Activated naive CD4-positive, alpha-beta T cell treated with anti-CD3 and anti-CD28 coated beads for 36 hours (primary cell): Measurements from ENCODE around the gene PLD3. TPM values are rescaled to one million over a fixed set of nuclear protein-coding genes. Genes with fewer than 3 reads are reported as not detected.
"Not testable (repeated sequence)": the region's sequence is repeated elsewhere in the genome, so short reads cannot be mapped to it uniquely, and the experiment has no call there.

ENCODE experiments used
- CTCF ChIA-PET: fragments of 350-600 bp; sonication (Branson Sonifier 250); formaldehyde crosslinking; loops from one replicate; lab custom pipeline; 2021; ENCODE audit warnings: antibody characterized with exemption; lab: Charles Lee
- DNase-seq: peaks from one replicate; pipeline ENCODE4 v3.0.0-alpha.2; 2020
- H3K27ac Mint-ChIP-seq: one replicate; pipeline ENCODE4 v1.8.0; 2021; ENCODE audit warnings: mild to moderate bottlenecking, mixed read lengths
- H3K27me3 Mint-ChIP-seq: one replicate; pipeline ENCODE4 v1.8.0; 2021; ENCODE audit warnings: low read depth, mixed read lengths
- H3K36me3 Mint-ChIP-seq: one replicate; pipeline ENCODE4 v1.8.0; 2021; ENCODE audit warnings: low read depth, mixed read lengths
- H3K4me1 Mint-ChIP-seq: one replicate; pipeline ENCODE4 v1.8.0; 2021; ENCODE audit warnings: low read depth, mixed read lengths
- H3K4me3 Mint-ChIP-seq: one replicate; pipeline ENCODE4 v1.8.0; 2021; ENCODE audit warnings: mild to moderate bottlenecking, moderate library complexity, mixed read lengths
- H3K9me3 Mint-ChIP-seq: one replicate; pipeline ENCODE4 v1.8.0; 2021; ENCODE audit warnings: mixed read lengths
- intact Hi-C: fragments of 100-400 bp; cut with micrococcal nuclease; formaldehyde crosslinking; loops from one replicate; pipeline ENCODE4 v1.15.1; 2023
- total RNA-seq, 2 experiments: library from RNA; stranded (reverse); gene quantifications; one replicate each; pipeline ENCODE4 v1.2.3, GENCODE V29; 2021

Gene PLD3
- total RNA-seq, 2 experiments from 2014 or later = 57.6 to 58.2 TPM

GRCh38 chr19:40396886-40397567 is 48.5 kb downstream of the PLD3 start:
- no peaks in the 10 kb centered on the region for H3K9me3 Mint-ChIP-seq
- intact Hi-C loops = no loop called here
- CTCF ChIA-PET = interaction anchor here (0.6 to 1.2 kb wide), 3 partner anchors 92 to 238 kb away, joined by 3 read pairs; no protein-coding TSS in a partner anchor

GRCh38 chr19:40397568-40397906 is 49.0 kb downstream of the PLD3 start:
- no peak overlapping the region for H3K4me3 Mint-ChIP-seq
- H3K27ac Mint-ChIP-seq = no peak overlapping the region
- H3K36me3 Mint-ChIP-seq = no peaks in the 10 kb centered on the region
- no peaks in the 10 kb centered on the region for H3K9me3 Mint-ChIP-seq
- CTCF ChIA-PET = no interaction called here
- no peak for DNase-seq
- H3K4me1 Mint-ChIP-seq = peaks cover 10% of the 10 kb centered on the region
- intact Hi-C loops = no loop called here
- H3K27me3 Mint-ChIP-seq = no peaks in the 10 kb centered on the region

More at GRCh38 chr19:40396886-40397567, 48.5 kb downstream of the PLD3 start:
- H3K36me3 Mint-ChIP-seq = no peaks in the 10 kb centered on the region
- no peak overlapping the region for H3K27ac Mint-ChIP-seq
- no peak overlapping the region for H3K4me3 Mint-ChIP-seq
- no peaks in the 10 kb centered on the region for H3K27me3 Mint-ChIP-seq
- H3K4me1 Mint-ChIP-seq = peaks cover 10% of the 10 kb centered on the region
- no peak for DNase-seq

GRCh38 chr19:40398417-40399131 is 50.1 kb downstream of the PLD3 start:
- no peak overlapping the region for H3K27ac Mint-ChIP-seq
- intact Hi-C loops = no loop called here
- no peak overlapping the region for H3K4me3 Mint-ChIP-seq
- H3K36me3 Mint-ChIP-seq = no peaks in the 10 kb centered on the region
- H3K9me3 Mint-ChIP-seq = no peaks in the 10 kb centered on the region
- CTCF ChIA-PET = no interaction called here
- peak; percentile 78 for DNase-seq
- H3K27me3 Mint-ChIP-seq = no peaks in the 10 kb centered on the region
- H3K4me1 Mint-ChIP-seq = peaks cover 14% of the 10 kb centered on the region

GRCh38 chr19:40400559-40400958 is 52.1 kb downstream of the PLD3 start:
- no peaks in the 10 kb centered on the region for H3K36me3 Mint-ChIP-seq
- CTCF ChIA-PET = no interaction called here
- peaks cover 15% of the 10 kb centered on the region for H3K4me1 Mint-ChIP-seq
- intact Hi-C loops = no loop called here
- H3K27me3 Mint-ChIP-seq = no peaks in the 10 kb centered on the region
- no peak for DNase-seq
- no peak overlapping the region for H3K4me3 Mint-ChIP-seq
- no peaks in the 10 kb centered on the region for H3K9me3 Mint-ChIP-seq
- no peak overlapping the region for H3K27ac Mint-ChIP-seq

- H3K4me1 Mint-ChIP-seq = peaks cover 13% of the 10 kb centered on the region
- H3K27me3 Mint-ChIP-seq = no peaks in the 10 kb centered on the region
- intact Hi-C loops = loop anchor here (1.0 kb wide), 2 partner anchors 55 to 118 kb away; partner anchors contain the start of genes AKT2, C19orf47 and PLD3
- H3K27ac Mint-ChIP-seq = peak overlapping the region; percentile 65
- H3K36me3 Mint-ChIP-seq = no peaks in the 10 kb centered on the region
- CTCF ChIA-PET = interaction anchor here (0.6 to 1.6 kb wide), 6 partner anchors 16 to 193 kb away, joined by 3 to 5 read pairs (median 3); no protein-coding TSS in a partner anchor
- DNase-seq = peak; percentile 91
- peak overlapping the region; percentile 83 for H3K4me3 Mint-ChIP-seq
- no peaks in the 10 kb centered on the region for H3K9me3 Mint-ChIP-seq
Observed at GRCh38 chr19:40403262-40403984, 54.9 kb downstream of the PLD3 start.

GRCh38 chr19:40407714-40408597 is 59.5 kb downstream of the PLD3 start:
- no peak for DNase-seq
- no peaks in the 10 kb centered on the region for H3K9me3 Mint-ChIP-seq
- H3K4me3 Mint-ChIP-seq = no peak overlapping the region
- H3K27me3 Mint-ChIP-seq = no peaks in the 10 kb centered on the region
- CTCF ChIA-PET = interaction anchor here (0.5 to 2.4 kb wide), 3 partner anchors 13 to 103 kb away, joined by 3 to 10 read pairs (median 5); no protein-coding TSS in a partner anchor
- intact Hi-C loops = no loop called here
- H3K27ac Mint-ChIP-seq = no peak overlapping the region
- H3K4me1 Mint-ChIP-seq = peaks cover 8% of the 10 kb centered on the region
- no peaks in the 10 kb centered on the region for H3K36me3 Mint-ChIP-seq

- CTCF ChIA-PET = interaction anchor here (0.5 to 2.4 kb wide), 2 partner anchors 12 to 103 kb away, joined by 5 to 10 read pairs; no protein-coding TSS in a partner anchor
- DNase-seq, H3K4me3 Mint-ChIP-seq, H3K4me1 Mint-ChIP-seq, intact Hi-C loops, H3K27me3 Mint-ChIP-seq, H3K27ac Mint-ChIP-seq, H3K36me3 Mint-ChIP-seq, H3K9me3 Mint-ChIP-seq: not testable (repeated sequence)
Observed at GRCh38 chr19:40408598-40408925, 60.1 kb downstream of the PLD3 start.

- CTCF ChIA-PET = interaction anchor here (1.3 to 3.0 kb wide), 2 partner anchors 11 to 16 kb away, joined by 3 to 14 read pairs; partner anchors contain the start of gene SERTAD1
Observed at GRCh38 chr19:40410030-40410389, 61.5 kb downstream of the PLD3 start.

GRCh38 chr19:40411125-40411842 is 62.8 kb downstream of the PLD3 start:
- no peak for DNase-seq
- Mint-ChIP-seq H3K36me3 (no peaks in the 10 kb centered on the region), H3K27ac (no peak overlapping the region), H3K4me1 (peaks cover 2% of the 10 kb centered on the region), H3K27me3 (no peaks in the 10 kb centered on the region), H3K4me3 (no peak overlapping the region), H3K9me3 (no peaks in the 10 kb centered on the region)
- CTCF ChIA-PET = interaction anchor here (3.0 kb wide), 1 partner anchor 10 kb away, joined by 14 read pairs; no protein-coding TSS in a partner anchor
- intact Hi-C loops = no loop called here

More at GRCh38 chr19:40410030-40410389, 61.5 kb downstream of the PLD3 start:
- peaks cover 2% of the 10 kb centered on the region for H3K4me1 Mint-ChIP-seq
- no peaks in the 10 kb centered on the region for H3K9me3 Mint-ChIP-seq
- DNase-seq = no peak
- no peaks in the 10 kb centered on the region for H3K36me3 Mint-ChIP-seq
- H3K4me3 Mint-ChIP-seq = no peak overlapping the region
- no peak overlapping the region for H3K27ac Mint-ChIP-seq
- intact Hi-C loops = no loop called here
- H3K27me3 Mint-ChIP-seq = no peaks in the 10 kb centered on the region

- CTCF ChIA-PET = interaction anchor here (0.6 to 3.0 kb wide), 3 partner anchors 9 to 927 kb away, joined by 3 to 14 read pairs (median 4); no protein-coding TSS in a partner anchor
- no peak for DNase-seq
- H3K9me3 Mint-ChIP-seq = no peaks in the 10 kb centered on the region
- peaks cover 5% of the 10 kb centered on the region for H3K4me1 Mint-ChIP-seq
- no peak overlapping the region for H3K4me3 Mint-ChIP-seq
- H3K27me3 Mint-ChIP-seq = no peaks in the 10 kb centered on the region
- no peaks in the 10 kb centered on the region for H3K36me3 Mint-ChIP-seq
- intact Hi-C loops = no loop called here
- H3K27ac Mint-ChIP-seq = no peak overlapping the region
Observed at GRCh38 chr19:40411958-40412499, 63.5 kb downstream of the PLD3 start.

GRCh38 chr19:40412866-40413265 is 64.4 kb downstream of the PLD3 start:
- no peaks in the 10 kb centered on the region for H3K27me3 Mint-ChIP-seq
- no peaks in the 10 kb centered on the region for H3K36me3 Mint-ChIP-seq
- intact Hi-C loops = no loop called here
- DNase-seq = no peak
- no peak overlapping the region for H3K27ac Mint-ChIP-seq
- H3K9me3 Mint-ChIP-seq = no peaks in the 10 kb centered on the region
- no peak overlapping the region for H3K4me3 Mint-ChIP-seq
- peaks cover 9% of the 10 kb centered on the region for H3K4me1 Mint-ChIP-seq
- CTCF ChIA-PET = interaction anchor here (0.6 to 0.7 kb wide), 2 partner anchors 256 to 928 kb away, joined by 3 to 4 read pairs; no protein-coding TSS in a partner anchor
